ENCODE data around the gene AGBL4.

DNA sequence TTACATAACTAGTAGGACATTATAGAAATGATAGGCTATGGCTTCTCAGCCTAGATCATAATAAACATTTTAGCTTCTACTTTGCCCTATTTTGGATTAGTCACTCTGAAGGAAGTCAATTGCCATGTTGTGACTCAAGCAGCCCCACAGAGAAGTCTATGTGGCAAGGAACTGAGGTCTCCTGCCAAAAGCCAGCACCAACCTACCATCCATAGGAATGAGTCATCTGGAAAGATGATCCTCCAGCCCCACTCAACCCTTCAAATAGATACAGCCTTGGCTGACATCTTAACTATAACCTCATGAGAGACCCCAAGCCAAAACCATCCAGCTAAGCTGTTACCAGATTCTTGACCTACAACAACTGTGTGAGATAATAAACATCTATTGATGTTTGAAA is 1170.7 kb downstream of the AGBL4 start:
- TF ChIP-seq, protein P1, sequence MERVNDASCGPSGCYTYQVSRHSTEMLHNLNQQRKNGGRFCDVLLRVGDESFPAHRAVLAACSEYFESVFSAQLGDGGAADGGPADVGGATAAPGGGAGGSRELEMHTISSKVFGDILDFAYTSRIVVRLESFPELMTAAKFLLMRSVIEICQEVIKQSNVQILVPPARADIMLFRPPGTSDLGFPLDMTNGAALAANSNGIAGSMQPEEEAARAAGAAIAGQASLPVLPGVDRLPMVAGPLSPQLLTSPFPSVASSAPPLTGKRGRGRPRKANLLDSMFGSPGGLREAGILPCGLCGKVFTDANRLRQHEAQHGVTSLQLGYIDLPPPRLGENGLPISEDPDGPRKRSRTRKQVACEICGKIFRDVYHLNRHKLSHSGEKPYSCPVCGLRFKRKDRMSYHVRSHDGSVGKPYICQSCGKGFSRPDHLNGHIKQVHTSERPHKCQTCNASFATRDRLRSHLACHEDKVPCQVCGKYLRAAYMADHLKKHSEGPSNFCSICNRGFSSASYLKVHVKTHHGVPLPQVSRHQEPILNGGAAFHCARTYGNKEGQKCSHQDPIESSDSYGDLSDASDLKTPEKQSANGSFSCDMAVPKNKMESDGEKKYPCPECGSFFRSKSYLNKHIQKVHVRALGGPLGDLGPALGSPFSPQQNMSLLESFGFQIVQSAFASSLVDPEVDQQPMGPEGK (CRISPR knock-in tag; IDR thresholded peaks at IDR 0.05; ENCODE audit: borderline replicate concordance), result no peak
- TF ChIP-seq ESRRG (CRISPR knock-in tag; IDR thresholded peaks at IDR 0.05) (no peak), ARNTL (CRISPR knock-in tag; IDR thresholded peaks at IDR 0.05; ENCODE audit: borderline replicate concordance, low read depth) (no peak), ZFP3 (CRISPR knock-in tag; IDR thresholded peaks at IDR 0.05) (no peak), ISL1 (CRISPR knock-in tag; IDR thresholded peaks at IDR 0.05) (no peak), RARB (CRISPR knock-in tag; IDR thresholded peaks at IDR 0.05) (no peak), BACH2 (CRISPR knock-in tag; IDR thresholded peaks at IDR 0.05; ENCODE audit: borderline replicate concordance) (no peak), ZFP30 (CRISPR knock-in tag; IDR thresholded peaks at IDR 0.05) (no peak)
- TF ChIP-seq, protein P2, sequence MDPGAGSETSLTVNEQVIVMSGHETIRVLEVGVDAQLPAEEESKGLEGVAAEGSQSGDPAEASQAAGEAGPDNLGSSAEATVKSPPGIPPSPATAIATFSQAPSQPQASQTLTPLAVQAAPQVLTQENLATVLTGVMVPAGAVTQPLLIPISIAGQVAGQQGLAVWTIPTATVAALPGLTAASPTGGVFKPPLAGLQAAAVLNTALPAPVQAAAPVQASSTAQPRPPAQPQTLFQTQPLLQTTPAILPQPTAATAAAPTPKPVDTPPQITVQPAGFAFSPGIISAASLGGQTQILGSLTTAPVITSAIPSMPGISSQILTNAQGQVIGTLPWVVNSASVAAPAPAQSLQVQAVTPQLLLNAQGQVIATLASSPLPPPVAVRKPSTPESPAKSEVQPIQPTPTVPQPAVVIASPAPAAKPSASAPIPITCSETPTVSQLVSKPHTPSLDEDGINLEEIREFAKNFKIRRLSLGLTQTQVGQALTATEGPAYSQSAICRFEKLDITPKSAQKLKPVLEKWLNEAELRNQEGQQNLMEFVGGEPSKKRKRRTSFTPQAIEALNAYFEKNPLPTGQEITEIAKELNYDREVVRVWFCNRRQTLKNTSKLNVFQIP (CRISPR knock-in tag; IDR thresholded peaks at IDR 0.05; ENCODE audit: borderline replicate concordance, low read depth), result no peak
- TF ChIP-seq, protein P3, sequence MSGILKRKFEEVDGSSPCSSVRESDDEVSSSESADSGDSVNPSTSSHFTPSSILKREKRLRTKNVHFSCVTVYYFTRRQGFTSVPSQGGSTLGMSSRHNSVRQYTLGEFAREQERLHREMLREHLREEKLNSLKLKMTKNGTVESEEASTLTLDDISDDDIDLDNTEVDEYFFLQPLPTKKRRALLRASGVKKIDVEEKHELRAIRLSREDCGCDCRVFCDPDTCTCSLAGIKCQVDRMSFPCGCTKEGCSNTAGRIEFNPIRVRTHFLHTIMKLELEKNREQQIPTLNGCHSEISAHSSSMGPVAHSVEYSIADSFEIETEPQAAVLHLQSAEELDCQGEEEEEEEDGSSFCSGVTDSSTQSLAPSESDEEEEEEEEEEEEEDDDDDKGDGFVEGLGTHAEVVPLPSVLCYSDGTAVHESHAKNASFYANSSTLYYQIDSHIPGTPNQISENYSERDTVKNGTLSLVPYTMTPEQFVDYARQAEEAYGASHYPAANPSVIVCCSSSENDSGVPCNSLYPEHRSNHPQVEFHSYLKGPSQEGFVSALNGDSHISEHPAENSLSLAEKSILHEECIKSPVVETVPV (CRISPR knock-in tag; IDR thresholded peaks at IDR 0.05), result no peak
- TF ChIP-seq, protein P4, sequence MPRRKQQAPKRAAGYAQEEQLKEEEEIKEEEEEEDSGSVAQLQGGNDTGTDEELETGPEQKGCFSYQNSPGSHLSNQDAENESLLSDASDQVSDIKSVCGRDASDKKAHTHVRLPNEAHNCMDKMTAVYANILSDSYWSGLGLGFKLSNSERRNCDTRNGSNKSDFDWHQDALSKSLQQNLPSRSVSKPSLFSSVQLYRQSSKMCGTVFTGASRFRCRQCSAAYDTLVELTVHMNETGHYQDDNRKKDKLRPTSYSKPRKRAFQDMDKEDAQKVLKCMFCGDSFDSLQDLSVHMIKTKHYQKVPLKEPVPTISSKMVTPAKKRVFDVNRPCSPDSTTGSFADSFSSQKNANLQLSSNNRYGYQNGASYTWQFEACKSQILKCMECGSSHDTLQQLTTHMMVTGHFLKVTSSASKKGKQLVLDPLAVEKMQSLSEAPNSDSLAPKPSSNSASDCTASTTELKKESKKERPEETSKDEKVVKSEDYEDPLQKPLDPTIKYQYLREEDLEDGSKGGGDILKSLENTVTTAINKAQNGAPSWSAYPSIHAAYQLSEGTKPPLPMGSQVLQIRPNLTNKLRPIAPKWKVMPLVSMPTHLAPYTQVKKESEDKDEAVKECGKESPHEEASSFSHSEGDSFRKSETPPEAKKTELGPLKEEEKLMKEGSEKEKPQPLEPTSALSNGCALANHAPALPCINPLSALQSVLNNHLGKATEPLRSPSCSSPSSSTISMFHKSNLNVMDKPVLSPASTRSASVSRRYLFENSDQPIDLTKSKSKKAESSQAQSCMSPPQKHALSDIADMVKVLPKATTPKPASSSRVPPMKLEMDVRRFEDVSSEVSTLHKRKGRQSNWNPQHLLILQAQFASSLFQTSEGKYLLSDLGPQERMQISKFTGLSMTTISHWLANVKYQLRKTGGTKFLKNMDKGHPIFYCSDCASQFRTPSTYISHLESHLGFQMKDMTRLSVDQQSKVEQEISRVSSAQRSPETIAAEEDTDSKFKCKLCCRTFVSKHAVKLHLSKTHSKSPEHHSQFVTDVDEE (CRISPR knock-in tag; IDR thresholded peaks at IDR 0.05), result no peak
